Endothelial cell (in vitro differentiated cells): ENCODE measurements around the gene VOPP1. TPM values are rescaled to one million over a fixed set of nuclear protein-coding genes. Genes with fewer than 3 reads are reported as not detected.

Source experiments
- DNase-seq: peaks from one replicate; pipeline ENCODE4 v3.0.0; 2021; ENCODE audit warnings: low spot score
- H3K27ac Mint-ChIP-seq: one replicate; pipeline ENCODE4 v1.8.0; 2021; ENCODE audit warnings: mixed read lengths, inconsistent platforms; ENCODE audit not compliant: unreplicated experiment
- H3K27me3 Mint-ChIP-seq: one replicate; pipeline ENCODE4 v1.8.0; 2021; ENCODE audit warnings: mild to moderate bottlenecking, moderate library complexity, mixed read lengths, inconsistent platforms; ENCODE audit not compliant: unreplicated experiment
- H3K36me3 Mint-ChIP-seq: one replicate; pipeline ENCODE4 v1.8.0; 2021; ENCODE audit warnings: mild to moderate bottlenecking, low read depth, mixed read lengths, inconsistent platforms; ENCODE audit not compliant: unreplicated experiment
- H3K4me1 Mint-ChIP-seq: one replicate; pipeline ENCODE4 v1.8.0; 2021; ENCODE audit warnings: mild to moderate bottlenecking, mixed read lengths, inconsistent platforms; ENCODE audit not compliant: unreplicated experiment
- H3K4me3 Mint-ChIP-seq: one replicate; pipeline ENCODE4 v1.8.0; 2021; ENCODE audit warnings: mild to moderate bottlenecking, mixed read lengths, inconsistent platforms; ENCODE audit not compliant: unreplicated experiment
- H3K9me3 Mint-ChIP-seq: one replicate; pipeline ENCODE4 v1.8.0; 2021; ENCODE audit warnings: mixed read lengths, inconsistent platforms; ENCODE audit not compliant: unreplicated experiment
- CTCF ChIP-seq: fragments of 200-600 bp; sonication (generic); IDR thresholded peaks from one replicate; pipeline ENCODE4 v1.5.0; 2021; ENCODE audit warnings: antibody characterized with exemption; ENCODE audit not compliant: unreplicated experiment
- total RNA-seq: library from RNA; stranded (reverse); fragmentation: NEBNext Ultra II Directional; extraction: Animal tissue kit (Norgen Biotek cat#: 25700); gene quantifications from one replicate; pipeline ENCODE4 v1.2.1, GENCODE V29; 2021; ENCODE audit not compliant: unreplicated experiment

The VOPP1 gene
- total RNA-seq, 1 donor from 2014 or later = 54.2 TPM

- Mint-ChIP-seq H3K36me3 (no peaks in the 10 kb centered on the region), H3K9me3 (no peaks in the 10 kb centered on the region), H3K27ac (no peak overlapping the region), H3K4me1 (peaks cover 25% of the 10 kb centered on the region), H3K27me3 (peaks cover 11% of the 10 kb centered on the region), H3K4me3 (no peak overlapping the region)
- no peak for DNase-seq
- no peak for TF ChIP-seq CTCF
These were observed 32.9 kb downstream of the VOPP1 start for GRCh38 chr7:55539380-55539779.

GRCh38 chr7:55538538-55538937 is 33.8 kb downstream of the VOPP1 start:
- peaks cover 25% of the 10 kb centered on the region for H3K4me1 Mint-ChIP-seq
- H3K9me3 Mint-ChIP-seq = no peaks in the 10 kb centered on the region
- no peaks in the 10 kb centered on the region for H3K36me3 Mint-ChIP-seq
- H3K27me3 Mint-ChIP-seq = peaks cover 11% of the 10 kb centered on the region
- no peak overlapping the region for H3K27ac Mint-ChIP-seq
- no peak for TF ChIP-seq CTCF
- DNase-seq = no peak
- no peak overlapping the region for H3K4me3 Mint-ChIP-seq

GRCh38 chr7:55537458-55537990 is 34.8 kb downstream of the VOPP1 start:
- peaks cover 11% of the 10 kb centered on the region for H3K27me3 Mint-ChIP-seq
- no peaks in the 10 kb centered on the region for H3K9me3 Mint-ChIP-seq
- no peak overlapping the region for H3K27ac Mint-ChIP-seq
- H3K4me1 Mint-ChIP-seq = peaks cover 25% of the 10 kb centered on the region
- no peak overlapping the region for H3K4me3 Mint-ChIP-seq
- no peak for TF ChIP-seq CTCF
- DNase-seq = no peak
- H3K36me3 Mint-ChIP-seq = no peaks in the 10 kb centered on the region

GRCh38 chr7:55536619-55537457 is 35.5 kb downstream of the VOPP1 start:
- Mint-ChIP-seq H3K27me3 (peaks cover 11% of the 10 kb centered on the region), H3K9me3 (no peaks in the 10 kb centered on the region), H3K4me1 (peaks cover 25% of the 10 kb centered on the region), H3K36me3 (no peaks in the 10 kb centered on the region), H3K27ac (no peak overlapping the region), H3K4me3 (no peak overlapping the region)
- no peak for TF ChIP-seq CTCF
- DNase-seq = no peak

- no peaks in the 10 kb centered on the region for H3K36me3 Mint-ChIP-seq
- no peak overlapping the region for H3K4me3 Mint-ChIP-seq
- no peak overlapping the region for H3K27ac Mint-ChIP-seq
- TF ChIP-seq CTCF = no peak
- H3K9me3 Mint-ChIP-seq = no peaks in the 10 kb centered on the region
- DNase-seq = no peak
- H3K27me3 Mint-ChIP-seq = peaks cover 11% of the 10 kb centered on the region
- peaks cover 25% of the 10 kb centered on the region for H3K4me1 Mint-ChIP-seq
These were observed 36.7 kb downstream of the VOPP1 start for GRCh38 chr7:55535617-55536016.
